Stimulated activated CD4-positive, alpha-beta T cell treated with anti-CD3 and anti-CD28 coated beads, TNF-alpha, amount 100 ng/mL, for 48 hours (primary cell): ENCODE data around the gene ELFN1.

ENCODE experiments used
- DNase-seq, 3 donors: peaks; one replicate each; pipeline ENCODE4 v3.0.0-alpha.2; 2020; ENCODE audit warnings: low read depth in 3 of 3

Gene ELFN1

GRCh38 chr7:1669954-1670893, at the start of gene ELFN1:
TSS of gene ELFN1 (plus strand) at chr7:1670277. CDS start at chr7:1744597, 74,320 bp downstream.
- DNase-seq: no peak

- no peak for DNase-seq
Measured at GRCh38 chr7:1620835-1621234, 49.2 kb upstream of the ELFN1 start.

GRCh38 chr7:1621718-1622117, 48.4 kb upstream of the ELFN1 start:
- no peak for DNase-seq

GRCh38 chr7:1622441-1622840, 47.6 kb upstream of the ELFN1 start:
- DNase-seq: no peak

GRCh38 chr7:1623810-1624209, 46.3 kb upstream of the ELFN1 start:
- DNase-seq: no peak

GRCh38 chr7:1624999-1625927, 44.8 kb upstream of the ELFN1 start:
- DNase-seq: no peak

- no peak for DNase-seq
Measured at GRCh38 chr7:1626769-1627168, 43.3 kb upstream of the ELFN1 start.

GRCh38 chr7:1630700-1631336, 39.3 kb upstream of the ELFN1 start:
- DNase-seq: no peak

GRCh38 chr7:1631678-1632077, 38.4 kb upstream of the ELFN1 start:
- DNase-seq: no peak

- no peak for DNase-seq
Measured at GRCh38 chr7:1632506-1632905, 37.6 kb upstream of the ELFN1 start.

GRCh38 chr7:1632916-1633785, 36.9 kb upstream of the ELFN1 start:
- no peak for DNase-seq

GRCh38 chr7:1635401-1635800, 34.7 kb upstream of the ELFN1 start:
- no peak for DNase-seq

- DNase-seq: no peak
Measured at GRCh38 chr7:1637155-1637554, 32.9 kb upstream of the ELFN1 start.

GRCh38 chr7:1638215-1638661, 31.8 kb upstream of the ELFN1 start:
- DNase-seq: no peak

GRCh38 chr7:1639071-1639470, 31.0 kb upstream of the ELFN1 start:
- DNase-seq: no peak

GRCh38 chr7:1639532-1640175, 30.4 kb upstream of the ELFN1 start:
- DNase-seq: no peak

GRCh38 chr7:1640376-1641172, 29.5 kb upstream of the ELFN1 start:
- DNase-seq: no peak

- DNase-seq: no peak
Measured at GRCh38 chr7:1641173-1641572, 28.9 kb upstream of the ELFN1 start.

- DNase-seq: no peak
Measured at GRCh38 chr7:1641661-1642260, 28.3 kb upstream of the ELFN1 start.
